BE2C (cell line): ENCODE measurements around the gene GJE1.
"Not testable (repeated sequence)": the region's sequence is repeated elsewhere in the genome, so short reads cannot be mapped to it uniquely, and the experiment has no call there.

Experiments
- DNase-seq: peaks from one replicate; pipeline ENCODE4 v3.0.0-alpha.2; 2020
- H3K27me3 ChIP-seq: fragments of 250-450 bp; sonication (Bioruptor Pico); 2 replicates; pipeline ENCODE4 v1.5.1; 2020; ENCODE audit warnings: mild to moderate bottlenecking
- H3K36me3 ChIP-seq: fragments of 250-450 bp; sonication (Bioruptor Pico); 2 replicates; pipeline ENCODE4 v1.5.1; 2020; ENCODE audit warnings: mild to moderate bottlenecking
- H3K4me1 ChIP-seq: fragments of 250-450 bp; sonication (Bioruptor Pico); 2 replicates; pipeline ENCODE4 v1.5.1; 2020
- H3K4me3 ChIP-seq: 2 replicates; pipeline ENCODE4 v1.5.1; 2011; ENCODE audit warnings: low read depth, low read length
- H3K9me3 ChIP-seq: fragments of 250-450 bp; sonication (Bioruptor Pico); 2 replicates; pipeline ENCODE4 v1.5.1; 2020
- CTCF ChIP-seq: IDR thresholded peaks from 2 replicates; pipeline ENCODE4 v1.5.1; 2012; ENCODE audit warnings: mild to moderate bottlenecking, low read depth, low read length

Gene GJE1

GRCh38 chr6:142155895-142156757 lies 23.4 kb downstream of the GJE1 start:
- H3K4me1 ChIP-seq, result no peaks in the 10 kb centered on the region
- H3K27me3 ChIP-seq, result no peaks in the 10 kb centered on the region
- H3K36me3 ChIP-seq, result no peaks in the 10 kb centered on the region
- DNase-seq, result no peak
- peak overlapping the region; percentile 10; the same call in 1 of the 2 replicates for H3K4me3 ChIP-seq
- no peaks in the 10 kb centered on the region for H3K9me3 ChIP-seq
- TF ChIP-seq CTCF, result peak; percentile 39; the same call in 1 of the 2 replicates

GRCh38 chr6:142156758-142157068 lies 24.0 kb downstream of the GJE1 start:
- not testable (repeated sequence) for H3K9me3 ChIP-seq, H3K27me3 ChIP-seq, H3K4me1 ChIP-seq, H3K36me3 ChIP-seq, H3K4me3 ChIP-seq, DNase-seq

GRCh38 chr6:142162780-142163179 lies 30.1 kb downstream of the GJE1 start:
- H3K4me1 ChIP-seq, result no peaks in the 10 kb centered on the region
- no peak overlapping the region for H3K4me3 ChIP-seq
- DNase-seq, result no peak
- H3K36me3 ChIP-seq, result peaks cover 7% of the 10 kb centered on the region; the same call in 1 of the 2 replicates
- H3K27me3 ChIP-seq, result no peaks in the 10 kb centered on the region
- no peak for TF ChIP-seq CTCF
- no peaks in the 10 kb centered on the region for H3K9me3 ChIP-seq

GRCh38 chr6:142165227-142165626 lies 32.5 kb downstream of the GJE1 start:
- Histone ChIP-seq H3K36me3 (peaks cover 9% of the 10 kb centered on the region; the same call in 1 of the 2 replicates), H3K4me1 (no peaks in the 10 kb centered on the region), H3K27me3 (no peaks in the 10 kb centered on the region), H3K9me3 (no peaks in the 10 kb centered on the region), H3K4me3 (no peak overlapping the region)
- TF ChIP-seq CTCF, result no peak
- no peak for DNase-seq

GRCh38 chr6:142167071-142167470 lies 34.3 kb downstream of the GJE1 start:
- Histone ChIP-seq H3K9me3 (no peaks in the 10 kb centered on the region), H3K4me1 (no peaks in the 10 kb centered on the region), H3K27me3 (no peaks in the 10 kb centered on the region), H3K4me3 (no peak overlapping the region), H3K36me3 (peaks cover 15% of the 10 kb centered on the region)
- no peak for DNase-seq
- no peak for TF ChIP-seq CTCF

- Histone ChIP-seq H3K36me3 (peaks cover 15% of the 10 kb centered on the region), H3K4me3 (no peak overlapping the region), H3K4me1 (no peaks in the 10 kb centered on the region), H3K27me3 (no peaks in the 10 kb centered on the region), H3K9me3 (no peaks in the 10 kb centered on the region)
- TF ChIP-seq CTCF, result no peak
- no peak for DNase-seq
These were observed 34.8 kb downstream of the GJE1 start for GRCh38 chr6:142167486-142167885.
